ENCODE measurements around the gene PKNOX2.

GRCh38 chr11:125192183-125192582 lies 27.6 kb downstream of the PKNOX2 start:
- TF ChIP-seq, protein P1, sequence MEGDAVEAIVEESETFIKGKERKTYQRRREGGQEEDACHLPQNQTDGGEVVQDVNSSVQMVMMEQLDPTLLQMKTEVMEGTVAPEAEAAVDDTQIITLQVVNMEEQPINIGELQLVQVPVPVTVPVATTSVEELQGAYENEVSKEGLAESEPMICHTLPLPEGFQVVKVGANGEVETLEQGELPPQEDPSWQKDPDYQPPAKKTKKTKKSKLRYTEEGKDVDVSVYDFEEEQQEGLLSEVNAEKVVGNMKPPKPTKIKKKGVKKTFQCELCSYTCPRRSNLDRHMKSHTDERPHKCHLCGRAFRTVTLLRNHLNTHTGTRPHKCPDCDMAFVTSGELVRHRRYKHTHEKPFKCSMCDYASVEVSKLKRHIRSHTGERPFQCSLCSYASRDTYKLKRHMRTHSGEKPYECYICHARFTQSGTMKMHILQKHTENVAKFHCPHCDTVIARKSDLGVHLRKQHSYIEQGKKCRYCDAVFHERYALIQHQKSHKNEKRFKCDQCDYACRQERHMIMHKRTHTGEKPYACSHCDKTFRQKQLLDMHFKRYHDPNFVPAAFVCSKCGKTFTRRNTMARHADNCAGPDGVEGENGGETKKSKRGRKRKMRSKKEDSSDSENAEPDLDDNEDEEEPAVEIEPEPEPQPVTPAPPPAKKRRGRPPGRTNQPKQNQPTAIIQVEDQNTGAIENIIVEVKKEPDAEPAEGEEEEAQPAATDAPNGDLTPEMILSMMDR (IDR thresholded peaks at IDR 0.05), result no peak
- TF ChIP-seq NFYB (CRISPR knock-in tag; conservative IDR thresholded peaks at IDR 0.05; ENCODE audit: low read depth), result no peak
- no peak for TF ChIP-seq USF2 (CRISPR knock-in tag; IDR thresholded peaks at IDR 0.05)
- TF ChIP-seq NR1H2 (CRISPR knock-in tag; IDR thresholded peaks at IDR 0.05), result no peak
- TF ChIP-seq E2F1 (CRISPR knock-in tag; IDR thresholded peaks at IDR 0.05), result no peak

Measured in WTC11 (cell line).